ENCODE results near the gene IRF2BP2.

DNA sequence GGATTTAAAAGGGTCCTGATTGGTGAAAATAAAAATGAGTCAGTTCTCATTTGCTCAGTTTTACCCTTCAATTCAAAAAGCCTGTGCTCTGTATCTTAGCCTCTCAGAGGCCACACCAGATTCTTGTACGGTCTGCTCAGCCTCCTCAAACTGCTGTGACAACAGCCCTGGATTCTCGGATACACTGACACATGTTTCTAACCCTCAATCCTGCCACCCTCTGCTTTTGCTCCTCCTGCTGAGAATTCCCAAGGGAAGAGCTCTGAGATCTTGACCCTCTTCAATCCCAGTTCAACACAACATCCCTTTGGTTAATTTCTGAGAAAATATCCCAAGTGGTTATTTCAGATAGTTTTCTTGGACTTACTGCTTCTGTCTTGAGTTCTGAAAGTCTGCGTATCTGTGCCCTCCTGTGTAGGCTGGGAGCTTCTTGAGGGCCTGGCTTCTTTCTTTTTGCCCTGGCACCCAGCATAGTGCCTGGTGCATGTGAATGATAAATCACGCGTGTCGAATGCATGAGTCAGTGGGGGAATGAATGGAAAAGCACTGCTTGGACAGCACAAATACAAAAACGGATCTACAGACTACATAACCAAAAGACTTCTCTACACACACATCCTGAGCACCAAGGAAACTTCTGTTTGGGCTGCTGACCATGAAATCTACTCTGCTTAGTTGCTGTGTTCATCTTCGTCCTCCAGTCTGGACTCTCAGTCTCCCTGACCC is 24.5 kb downstream of the IRF2BP2 start:
- TF ChIP-seq YY1 (IDR thresholded peaks at IDR 0.05; ENCODE audit: insufficient read depth, insufficient read length): no peak
- TF ChIP-seq ZNF274 (IDR thresholded peaks at IDR 0.05; ENCODE audit: low read depth, low read length): no peak
- TF ChIP-seq SUZ12 (IDR thresholded peaks at IDR 0.05; ENCODE audit: extremely low read depth, insufficient read depth, insufficient read length): no peak

Measured in NT2/D1 (cell line).